ENCODE results near the gene CDH6. TPM values are rescaled to one million over a fixed set of nuclear protein-coding genes. Genes with fewer than 3 reads are reported as not detected.

CDH6 gene
- 62.3 and 85.1 TPM in 2 replicates for total RNA-seq

DNA sequence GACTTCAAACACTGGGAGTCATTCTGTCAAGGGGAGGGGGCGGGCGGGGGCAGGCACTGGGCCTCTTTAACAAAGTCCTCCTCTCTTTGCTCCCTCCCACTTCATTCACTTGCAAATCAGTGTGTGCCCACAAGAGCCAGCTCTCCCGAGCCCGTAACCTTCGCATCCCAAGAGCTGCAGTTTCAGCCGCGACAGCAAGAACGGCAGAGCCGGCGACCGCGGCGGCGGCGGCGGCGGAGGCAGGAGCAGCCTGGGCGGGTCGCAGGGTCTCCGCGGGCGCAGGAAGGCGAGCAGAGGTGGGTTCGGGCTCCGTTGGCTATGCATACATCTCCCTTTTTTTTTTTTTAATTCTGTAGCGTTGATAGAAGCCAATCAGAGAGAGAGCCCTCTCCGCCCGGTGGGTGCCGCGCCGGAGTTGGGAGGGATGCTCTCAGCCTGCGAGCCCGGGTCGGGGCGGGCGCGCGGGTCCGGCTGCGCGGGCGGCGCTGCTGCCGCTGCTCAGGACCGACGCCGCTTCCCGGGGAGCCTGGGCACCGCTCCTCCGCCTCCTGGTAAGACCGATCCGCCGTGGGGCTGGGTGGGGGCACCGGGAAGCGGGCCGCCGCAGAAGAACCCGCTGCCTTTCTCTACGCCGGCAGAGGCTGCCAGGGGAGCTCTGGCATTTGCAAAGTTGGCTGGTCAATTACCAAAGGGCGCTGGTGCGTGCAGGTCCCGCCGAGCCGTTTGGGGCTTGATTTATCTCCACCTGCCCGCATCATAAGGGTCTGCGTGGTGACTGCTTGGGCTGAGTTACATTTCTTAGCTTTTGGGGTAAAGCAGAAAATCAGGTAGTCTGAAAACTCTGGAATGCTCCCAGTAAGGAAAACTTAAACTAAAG lies at the start of gene CDH6:
Gene CDH6, plus strand, starts transcription at position 96 of the 877 bp plus-strand sequence. CDS start 73,788 bp downstream, outside the sequence.

